K562 (cell line): ENCODE measurements around the gene RSPH10B. TPM values are rescaled to one million over a fixed set of nuclear protein-coding genes. Genes with fewer than 3 reads are reported as not detected.

Source experiments
- EP300 ChIP-seq: IDR thresholded peaks from 2 replicates; pipeline ENCODE4 v1.6.1; 2012; ENCODE audit warnings: low read length, improper control_type of control experiment
- FUS ChIP-seq: fragments of 200-400 bp; formaldehyde crosslinking; optimal IDR thresholded peaks from 2 replicates; pipeline ENCODE3; 2017; ENCODE audit warnings: low read depth, low read length
- HIVEP1 ChIP-seq: fragments of 250-450 bp; sonication (Bioruptor Pico); IDR thresholded peaks from 2 replicates; pipeline ENCODE4 v1.4.0; 2020; ENCODE audit warnings: mild to moderate bottlenecking
- LEF1 ChIP-seq: fragments of 450-650 bp; IDR thresholded peaks from 2 replicates; pipeline ENCODE4 v1.6.1; 2016; ENCODE audit warnings: mild to moderate bottlenecking
- MEF2D ChIP-seq: conservative IDR thresholded peaks from 2 replicates; pipeline ENCODE4 v1.6.1; 2016; ENCODE audit warnings: low read depth, missing genetic modification characterization, missing compliant biosample characterization
- NR3C1 ChIP-seq: sonication (generic); formaldehyde crosslinking; IDR thresholded peaks from 2 replicates; pipeline ENCODE4 v1.8.1; 2022; ENCODE audit warnings: missing genetic modification reagents
- PCBP1 ChIP-seq: fragments of 200-400 bp; formaldehyde crosslinking; IDR thresholded peaks from 2 replicates; pipeline ENCODE4 v1.6.1; 2018; ENCODE audit warnings: mild to moderate bottlenecking, low read depth, low read length; ENCODE audit not compliant: poor library complexity, severe bottlenecking
- PHF20 ChIP-seq: fragments of 450-650 bp; IDR thresholded peaks from 2 replicates; pipeline ENCODE4 v1.6.1; 2018; ENCODE audit not compliant: partially characterized antibody
- POLR2B ChIP-seq: fragments of 450-650 bp; IDR thresholded peaks from 2 replicates; pipeline ENCODE4 v1.6.1; 2018; ENCODE audit warnings: low read depth; ENCODE audit not compliant: partially characterized antibody
- POLR2H ChIP-seq: IDR thresholded peaks from 2 replicates; pipeline ENCODE4 v1.6.1; 2016; ENCODE audit warnings: missing genetic modification characterization, low read depth, mild to moderate bottlenecking, control low read depth, missing compliant biosample characterization, moderate library complexity
- POLR3A ChIP-seq: IDR thresholded peaks from 2 replicates; pipeline ENCODE4 v1.6.1; 2011; ENCODE audit warnings: borderline replicate concordance, mild to moderate bottlenecking, moderate library complexity; ENCODE audit not compliant: insufficient read length, insufficient read depth; ENCODE audit errors: extremely low read depth
- PRDM10 ChIP-seq: fragments of 450-650 bp; IDR thresholded peaks from 2 replicates; pipeline ENCODE4 v1.6.1; 2018; ENCODE audit not compliant: partially characterized antibody
- TCFL5 ChIP-seq: fragments of 250-450 bp; sonication (Bioruptor Pico); conservative IDR thresholded peaks from 2 replicates; pipeline ENCODE4 v1.6.1; 2021; ENCODE audit warnings: mild to moderate bottlenecking, moderate library complexity, matching md5 sums
- TEAD1 ChIP-seq, 2 experiments: fragments of 450-650 bp in 1 of 2; sonication (generic) in 1 of 2; formaldehyde crosslinking; IDR thresholded peaks; 2 replicates each; pipeline versions ENCODE4 v1.4.0 to v1.8.0; 2020 to 2022; ENCODE audit warnings: mild to moderate bottlenecking in 2 of 2, missing genetic modification reagents in 1 of 2
- ZNF318 ChIP-seq, 2 experiments: fragments of 450-650 bp; IDR thresholded peaks; 2 replicates each; pipeline ENCODE4 v1.6.1; 2016; ENCODE audit warnings: mild to moderate bottlenecking in 2 of 2, borderline replicate concordance in 1 of 2, low read depth in 1 of 2, moderate library complexity in 1 of 2
- polyA plus RNA-seq, 8 experiments: library from polyadenylated mRNA; depleted of rRNA in 4 of 8; stranded (reverse) in 5 of 8; unstranded in 3 of 8; fragments of >200 nt; fragmentation: Nextera tagmentation in 2 of 8; fragmentation: Illumina TruSeq in 1 of 8; extraction: Ambion mirVana in 2 of 8; extraction: Trizol in 1 of 8; gene quantifications; 2 replicates each; pipeline versions ENCODE4 v1.2.1 to v1.2.3, GENCODE V29; 2011 to 2014; ENCODE audit warnings: inconsistent platforms in 1 of 8, missing spikeins in 1 of 8
- total RNA-seq, 7 experiments: library from RNA; depleted of rRNA in 6 of 7; stranded (reverse); fragments of >200 nt in 6 of 7; fragmentation: Illumina TruSeq in 2 of 7; extraction: Trizol in 2 of 7; gene quantifications; 2 replicates each; pipeline versions ENCODE4 v1.2.1 to v1.2.3, GENCODE V29; 2011 to 2021; ENCODE audit warnings: low replicate concordance in 1 of 7

The RSPH10B gene
- total and polyA plus RNA-seq, 9 of the 15 experiments (the other 6 are each of a cell fraction or from before 2014, with no cell fraction given), result 0.01 to 0.09 TPM; not detected in 7

- TF ChIP-seq PRDM10 (peak; percentile 81), PHF20 (peak; percentile 60), TCFL5 (CRISPR knock-in tag) (no peak), EP300 (no peak), TEAD1 (CRISPR knock-in tag; IDR thresholded peaks at IDR 0.05) (peak; percentile 78 to 94), LEF1 (peak; percentile 60; the same call in 1 of the 2 replicates), FUS (no peak), ZNF318 (IDR thresholded peaks at IDR 0.05; ENCODE audit: borderline replicate concordance in 1 of 2, low read depth in 1 of 2) (no peak), POLR2H (peak; percentile 90), PCBP1 (peak; percentile 40), POLR3A (no peak), HIVEP1 (CRISPR knock-in tag) (0 out of 2 replicates have a peak, but pooled peaks have one; percentile 84), NR3C1 (CRISPR knock-in tag) (peak; percentile 93), POLR2B (peak; percentile 90), MEF2D (tag) (peak; percentile 32; the same call in 1 of the 2 replicates)
Observed at GRCh38 chr7:6008668-6009611, 38.5 kb upstream of the RSPH10B start, which contains the start of the genes AIMP2 and PMS2 (continued).
